ENCODE measurements around the gene GPR3.
A peak's percentile ranks its signal among the peaks of the same experiment; 100 is the strongest.
"Not testable (repeated sequence)": the region's sequence is repeated elsewhere in the genome, so short reads cannot be mapped to it uniquely, and the experiment has no call there.

Gene GPR3

DNA sequence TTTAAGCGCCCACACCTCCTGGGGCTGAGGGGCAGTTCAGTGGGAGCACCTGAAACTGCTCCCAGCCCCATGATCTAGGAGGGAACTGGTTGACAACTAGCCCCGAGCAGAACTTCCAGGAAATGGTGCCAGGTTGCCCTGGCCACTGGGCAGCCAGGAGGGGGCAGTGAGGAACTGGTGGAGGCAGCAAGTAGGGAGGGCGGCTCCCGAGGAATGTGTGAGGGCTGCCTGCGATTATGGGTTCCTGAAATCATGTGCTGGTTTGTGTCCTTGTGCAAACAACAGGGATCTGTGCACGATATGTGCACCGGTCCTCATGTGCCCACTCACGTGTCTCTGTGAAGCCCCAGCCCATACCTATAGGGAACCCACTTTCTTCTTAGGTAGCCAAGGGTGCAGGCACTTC lies 9.9 kb downstream of the GPR3 start:
- no peak for DNase-seq

DNA sequence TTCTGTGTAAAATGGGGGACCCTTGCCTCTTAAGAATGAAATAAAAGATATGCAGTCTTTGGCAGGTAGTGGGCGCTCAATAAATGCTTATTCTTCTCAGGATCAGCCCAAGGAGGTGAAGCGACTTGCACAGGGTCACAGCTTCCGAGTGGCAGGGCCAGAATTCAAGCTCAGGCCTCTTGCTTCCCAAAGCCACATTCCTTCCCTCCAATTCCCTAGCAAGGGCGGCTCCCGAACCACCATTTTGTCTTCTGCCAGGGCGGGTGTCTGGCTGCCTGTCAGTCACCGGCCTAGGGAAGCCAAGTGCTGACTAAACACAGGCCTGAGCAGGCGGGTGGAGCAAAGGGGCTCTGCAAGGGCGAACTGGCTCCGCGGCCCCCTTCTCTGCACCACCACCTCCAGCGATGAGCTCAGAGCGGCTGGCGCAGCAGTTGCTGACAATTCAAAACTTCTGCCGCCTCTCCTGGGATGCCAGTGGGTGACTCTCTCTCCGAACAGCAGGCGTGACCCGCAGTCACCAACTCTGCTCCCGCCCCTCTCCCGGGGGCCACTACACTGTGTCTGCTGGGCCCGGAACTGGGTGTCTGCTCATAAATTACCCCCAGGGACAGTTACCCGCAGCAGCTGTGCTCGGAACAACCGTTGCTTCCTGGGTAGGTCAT lies 10.8 kb downstream of the GPR3 start:
- DNase-seq: no peak

DNA sequence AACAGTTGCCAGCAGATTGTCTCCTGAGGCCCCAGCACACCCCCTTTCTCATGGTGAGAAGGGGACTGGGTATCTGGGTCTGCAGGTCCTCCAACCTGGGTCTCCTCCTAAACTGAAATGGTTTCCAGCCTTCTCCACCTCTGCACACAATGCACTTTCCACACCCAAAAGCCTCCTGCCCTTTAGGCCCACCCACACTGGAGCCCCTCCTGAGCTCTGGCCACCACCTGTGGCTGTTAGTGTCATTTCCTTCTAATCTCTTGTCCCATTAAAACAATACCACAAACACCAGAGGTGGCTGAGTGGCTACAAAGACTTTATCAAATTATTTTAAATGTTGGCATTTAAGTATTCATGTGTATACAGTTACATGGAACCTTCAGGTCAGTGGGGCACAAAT lies 11.5 kb downstream of the GPR3 start:
- DNase-seq: no peak

DNA sequence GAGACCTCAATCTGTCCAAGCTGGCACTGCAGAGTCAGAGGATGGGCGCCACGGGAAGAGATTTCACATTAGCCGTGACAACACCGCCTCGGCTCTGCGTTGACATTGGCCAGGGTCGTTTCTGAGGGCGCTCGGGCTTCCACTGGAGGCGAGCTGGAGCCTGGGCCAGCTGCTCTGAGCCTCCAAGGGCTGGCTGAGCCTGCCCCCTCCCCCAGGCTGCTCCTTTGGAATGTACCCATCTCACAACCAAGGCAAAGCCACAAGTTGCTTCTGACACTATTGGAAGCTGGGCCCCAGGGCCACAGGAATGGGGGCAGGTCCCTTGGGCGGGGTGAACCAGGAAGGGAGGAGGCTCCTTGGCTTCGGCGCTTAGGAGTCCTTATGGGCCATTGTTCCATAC lies 12.7 kb downstream of the GPR3 start:
- DNase-seq: no peak

DNA sequence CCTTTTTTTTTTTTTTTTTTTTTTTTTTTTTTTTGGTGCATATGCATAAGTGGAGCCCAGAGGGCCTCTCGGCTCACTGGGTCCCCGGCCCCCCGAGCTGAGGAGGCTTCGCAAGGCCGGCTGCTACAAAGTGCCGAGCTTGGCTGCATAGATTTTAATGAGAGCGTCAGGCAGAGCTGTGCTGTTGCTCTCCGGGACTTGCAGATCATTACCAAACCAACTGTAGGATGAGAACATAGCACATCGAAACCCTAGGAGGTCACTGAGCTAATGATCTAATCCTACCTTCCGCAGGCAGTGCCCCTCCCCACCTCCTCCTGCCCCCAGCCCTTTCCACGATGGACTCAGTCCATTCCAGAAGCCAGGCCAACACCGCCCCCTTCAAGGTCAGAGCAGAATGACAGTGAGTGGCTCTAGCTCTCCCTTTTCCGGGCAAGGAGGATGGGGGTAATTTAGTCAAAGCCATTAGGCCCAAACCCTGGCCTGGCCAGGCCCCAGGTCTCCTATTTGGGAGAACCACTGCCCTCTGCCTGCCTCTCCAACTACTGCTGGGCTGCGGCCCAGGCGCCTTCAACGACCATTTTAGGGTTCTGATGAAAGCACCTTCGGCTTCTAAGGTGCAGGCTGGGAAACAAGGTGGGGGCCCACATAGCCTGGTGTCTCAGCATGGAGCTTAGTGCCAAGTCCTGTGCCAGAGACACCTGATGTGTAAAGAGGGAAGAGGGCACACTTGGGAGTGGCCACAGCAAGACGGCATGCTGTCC lies 13.4 kb downstream of the GPR3 start:
- DNase-seq: not testable (repeated sequence)

DNA sequence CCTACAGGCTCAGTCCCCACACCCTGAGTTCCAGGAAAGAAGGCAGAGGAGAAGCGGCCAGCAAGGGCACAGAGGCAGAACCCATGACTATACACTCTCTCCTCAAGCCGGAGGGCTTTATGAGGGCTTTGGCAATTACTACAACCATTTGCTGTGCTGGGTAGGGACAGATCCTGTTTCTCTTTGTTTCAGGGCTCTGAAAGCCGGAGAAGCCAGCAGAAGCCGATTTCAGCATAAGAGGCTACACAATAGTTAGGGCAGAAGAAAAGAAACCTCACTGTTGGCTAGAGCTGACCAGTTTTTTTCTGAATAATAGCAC lies 13.9 kb downstream of the GPR3 start:
- DNase-seq: no peak

DNA sequence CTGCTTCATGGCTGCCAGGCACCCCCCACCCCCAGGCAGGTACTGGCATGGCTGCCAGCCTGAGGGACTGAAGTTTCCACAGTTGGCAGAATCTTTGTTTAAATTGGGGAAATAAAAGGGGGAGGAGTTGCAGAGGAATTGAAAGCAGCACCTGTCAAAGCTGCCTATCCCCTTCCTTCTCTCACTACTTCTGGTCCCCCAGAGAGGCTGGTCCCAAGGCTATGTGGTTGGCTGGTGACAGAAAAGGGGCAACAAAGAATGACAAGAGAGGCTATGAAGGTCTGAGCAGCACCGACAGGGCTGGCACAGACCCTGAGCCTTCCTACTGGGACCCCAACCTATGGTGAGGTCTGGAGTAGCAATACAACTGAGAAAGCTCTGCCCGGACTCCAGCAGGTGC lies 14.4 kb downstream of the GPR3 start:
- not testable (repeated sequence) for DNase-seq

DNA sequence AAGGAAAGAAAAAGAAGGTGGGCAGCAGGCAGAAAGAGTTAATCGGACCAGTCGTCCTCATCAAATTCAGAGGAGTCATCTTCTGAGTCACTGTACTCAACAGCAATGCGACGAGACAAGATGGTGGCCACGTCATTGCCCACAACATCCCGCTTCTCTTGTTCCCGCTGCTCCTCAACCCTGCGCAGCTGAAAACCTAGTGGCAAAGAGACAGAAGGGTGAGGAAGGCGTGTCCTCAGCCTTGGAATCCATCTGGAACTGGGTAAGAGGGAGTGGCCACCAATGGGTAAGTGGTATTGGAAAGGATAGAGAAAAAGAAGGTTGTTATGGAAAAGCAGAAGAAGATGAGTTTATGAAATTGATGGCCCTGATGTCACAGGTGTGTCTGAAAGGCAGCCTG lies 15.7 kb downstream of the GPR3 start:
- no peak for DNase-seq

DNA sequence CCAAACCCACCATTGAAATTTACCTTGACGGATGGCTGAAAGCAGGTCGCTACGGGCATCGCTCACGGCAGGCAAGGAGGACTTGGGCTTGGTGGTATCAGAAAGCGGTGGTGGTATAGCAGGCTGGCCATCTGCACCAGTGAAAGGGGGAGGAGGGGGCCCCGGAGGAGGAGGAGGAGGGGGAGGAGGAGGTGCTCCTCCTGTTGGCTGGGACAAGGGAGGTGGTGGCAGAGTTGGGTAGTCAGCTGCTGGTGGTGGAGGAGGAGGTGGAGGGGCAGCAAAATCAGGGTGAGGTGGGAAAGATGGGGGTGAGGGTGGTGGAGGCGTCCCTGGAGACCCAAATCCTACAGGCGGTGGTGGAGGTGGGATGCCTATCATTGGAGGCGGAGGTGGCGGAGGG lies 17.2 kb downstream of the GPR3 start:
- no peak for DNase-seq

DNA sequence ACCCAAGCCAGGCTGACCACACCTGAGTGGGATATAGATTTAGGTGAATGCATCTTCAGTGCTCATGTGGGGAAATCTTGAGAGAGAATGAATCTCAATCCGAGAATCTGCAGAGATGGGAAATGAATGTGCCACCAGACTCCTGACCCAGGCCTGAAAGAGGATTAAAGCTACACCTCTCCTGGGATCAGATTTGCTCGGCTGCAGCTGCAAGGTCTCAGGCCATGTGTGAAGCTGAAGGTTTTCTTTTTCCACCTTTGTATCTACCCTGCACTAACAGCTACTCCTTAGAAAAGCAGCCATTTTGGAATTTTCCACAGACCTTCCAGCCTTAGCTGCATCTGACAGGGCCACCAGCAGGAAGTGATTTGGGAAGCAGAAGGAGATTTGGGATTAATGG lies 18.3 kb downstream of the GPR3 start:
- DNase-seq: no peak

DNA sequence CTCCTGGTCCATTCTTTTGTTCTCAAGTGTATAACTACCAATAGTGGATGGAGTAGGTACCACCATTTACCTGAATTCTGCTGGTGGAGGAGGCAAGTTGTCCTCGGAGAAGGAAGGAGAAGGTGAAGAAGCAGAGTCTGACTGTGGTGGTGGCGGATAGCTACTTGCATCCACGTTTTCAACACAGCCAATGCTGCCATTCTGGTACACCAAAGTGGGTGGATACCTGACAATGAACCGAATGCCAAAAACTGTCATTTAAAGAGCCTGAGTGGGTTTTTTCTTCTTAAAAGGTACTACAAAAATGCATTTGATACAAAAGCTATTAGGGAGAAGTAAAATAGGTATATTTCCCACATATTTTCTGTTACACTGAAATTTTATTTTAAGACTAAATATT lies 20.1 kb downstream of the GPR3 start:
- DNase-seq: no peak

DNA sequence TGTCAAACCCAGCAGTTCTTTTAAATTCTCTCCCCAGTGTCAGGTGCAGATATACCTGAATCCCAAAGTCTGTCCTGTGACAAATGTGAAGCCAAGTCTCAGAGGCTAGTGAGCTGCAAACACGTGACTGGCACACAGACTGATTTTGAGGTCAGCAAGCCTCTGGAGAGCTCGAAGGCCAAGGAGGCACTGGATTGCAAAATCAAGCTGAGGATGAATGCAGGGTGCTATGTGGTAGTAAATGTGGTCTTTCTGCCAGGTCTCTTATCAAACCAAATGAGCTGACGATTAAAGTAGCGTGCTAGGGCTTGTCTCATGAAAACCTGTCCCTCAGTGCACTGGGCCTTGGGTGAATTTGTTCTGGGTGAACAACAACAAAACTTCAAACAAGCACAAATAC lies 20.6 kb downstream of the GPR3 start:
- DNase-seq: no peak

DNA sequence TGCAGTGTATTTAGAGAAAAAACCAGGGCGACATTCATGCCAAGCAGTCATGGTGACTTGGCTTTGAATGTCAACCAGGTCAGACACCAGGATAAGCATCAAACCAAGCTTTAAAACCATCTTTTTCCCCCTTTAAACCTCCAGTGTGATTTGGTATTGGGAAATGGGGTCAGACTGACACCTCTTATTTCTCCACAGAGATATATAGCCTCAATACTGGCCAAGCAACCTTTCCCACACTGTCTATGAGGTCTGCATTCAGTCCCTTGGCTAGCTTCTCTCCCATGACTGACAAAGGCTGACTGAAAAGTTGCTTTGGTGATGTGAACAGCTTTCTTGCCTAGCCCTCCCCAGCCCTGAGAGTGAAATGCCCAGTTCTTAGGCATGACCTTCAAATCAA lies 21.7 kb downstream of the GPR3 start:
- no peak for DNase-seq

DNA sequence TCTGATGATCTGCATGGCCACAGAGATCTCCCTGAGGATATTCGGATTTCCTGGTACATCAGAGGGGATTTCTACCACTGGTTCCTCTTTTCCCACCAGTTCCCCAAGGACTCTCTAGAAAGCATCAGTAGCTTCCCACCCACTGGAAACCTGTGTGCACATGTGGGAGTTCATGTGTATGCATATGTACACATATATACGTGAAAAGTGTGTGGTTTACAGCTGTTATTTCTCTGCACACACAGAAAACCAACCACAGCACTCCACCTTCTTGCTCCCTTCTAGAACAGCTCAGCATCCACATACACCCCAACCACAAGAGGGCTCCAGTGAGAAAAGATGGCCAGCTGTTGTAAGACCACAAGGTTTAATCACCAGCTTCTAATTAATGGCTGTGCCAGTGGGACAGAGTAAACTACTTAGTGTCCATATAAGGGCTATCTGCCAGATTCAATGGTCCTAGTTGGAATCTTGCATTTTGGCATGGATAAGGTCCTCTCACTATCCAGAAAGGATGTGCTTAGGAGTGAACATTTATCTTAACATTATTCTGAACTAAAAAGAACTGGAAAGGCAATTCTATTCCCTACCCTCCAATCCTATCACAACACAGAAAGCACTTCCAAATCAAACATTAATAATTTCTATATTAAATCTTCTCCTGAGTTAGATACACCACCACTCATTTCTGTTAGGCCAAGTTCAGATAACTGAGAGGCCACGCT lies 24.1 kb downstream of the GPR3 start:
- peak; percentile 40 to 55 for DNase-seq

DNA sequence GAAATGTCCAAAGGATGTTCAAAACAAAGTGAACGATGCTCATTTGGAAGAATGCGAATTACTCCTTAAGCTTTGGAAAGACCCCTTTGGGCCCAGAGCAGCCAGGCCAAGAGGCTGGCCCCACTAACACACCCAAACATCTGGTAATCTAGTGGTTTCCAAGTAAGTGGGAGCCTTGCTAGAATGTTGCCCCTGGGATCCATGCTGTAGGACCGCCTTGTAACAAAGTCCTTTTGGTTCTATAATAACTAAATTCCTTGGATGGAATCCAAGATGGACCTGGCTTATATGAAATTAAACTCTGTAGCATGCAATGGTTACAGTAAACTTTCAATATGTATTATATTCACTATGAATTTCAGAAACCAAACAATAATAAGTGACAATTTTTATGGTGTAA lies 25.3 kb downstream of the GPR3 start:
- DNase-seq: no peak

DNA sequence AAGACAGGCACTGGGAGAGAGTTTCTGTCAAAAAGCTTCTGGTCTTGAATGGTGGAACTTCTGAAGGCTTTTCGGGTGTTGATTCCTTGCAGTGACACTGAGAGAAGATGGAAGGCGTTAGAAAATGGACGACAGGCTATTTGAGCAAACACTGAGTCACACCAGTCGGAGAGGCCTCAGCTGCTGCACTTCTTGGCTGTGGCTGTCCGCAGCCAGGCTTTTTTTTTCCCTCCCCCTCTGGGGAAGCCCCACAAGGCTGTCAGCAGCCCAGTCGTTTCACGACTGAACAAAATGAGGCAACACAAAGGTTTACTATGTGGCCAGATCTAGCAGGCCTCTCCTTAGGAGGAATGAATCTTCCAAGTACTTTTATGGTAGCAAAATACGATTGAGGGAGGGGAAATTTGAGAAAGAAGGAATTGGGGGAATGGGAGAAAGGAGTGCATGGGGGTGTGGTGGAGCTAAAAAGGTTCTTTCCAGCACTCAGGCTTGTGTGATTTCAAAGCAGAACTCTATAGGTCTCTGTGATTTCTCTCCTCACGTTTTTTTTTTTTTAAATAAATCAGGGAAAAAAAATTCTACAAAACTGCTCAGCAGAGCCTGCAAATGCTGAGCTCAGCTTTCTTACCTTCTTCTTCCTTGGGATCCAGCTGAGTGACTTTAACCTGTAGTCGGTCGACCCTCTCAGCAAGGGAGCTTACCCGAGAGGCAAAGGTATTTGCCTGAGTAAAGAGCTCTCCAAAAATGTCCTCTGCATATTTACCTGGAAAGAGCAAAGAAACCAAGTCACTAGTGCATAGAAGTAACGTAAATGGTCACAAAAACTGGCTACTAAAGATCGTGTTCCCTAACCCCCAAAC lies 26.1 kb downstream of the GPR3 start:
- peak; percentile 48 to 59 for DNase-seq

DNA sequence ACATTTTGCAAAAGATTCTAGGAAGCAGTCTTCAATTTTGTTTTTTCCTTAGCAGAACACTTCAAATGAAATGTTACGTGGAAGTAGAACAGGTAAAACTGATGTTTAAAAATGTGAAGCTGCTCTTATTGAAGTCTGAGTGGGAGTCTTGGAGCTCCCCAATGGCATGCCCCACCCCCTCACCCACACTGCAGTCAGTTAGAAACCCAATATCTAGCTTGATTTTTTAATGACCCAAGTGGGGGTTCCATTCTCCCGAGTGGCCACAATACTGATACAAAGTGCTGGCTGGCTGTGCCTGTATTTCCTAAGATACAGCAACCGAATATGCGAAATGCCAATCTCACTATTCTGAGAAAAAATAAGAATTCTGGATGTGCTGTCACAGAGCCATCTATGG lies 31.3 kb downstream of the GPR3 start:
- DNase-seq: no peak

DNA sequence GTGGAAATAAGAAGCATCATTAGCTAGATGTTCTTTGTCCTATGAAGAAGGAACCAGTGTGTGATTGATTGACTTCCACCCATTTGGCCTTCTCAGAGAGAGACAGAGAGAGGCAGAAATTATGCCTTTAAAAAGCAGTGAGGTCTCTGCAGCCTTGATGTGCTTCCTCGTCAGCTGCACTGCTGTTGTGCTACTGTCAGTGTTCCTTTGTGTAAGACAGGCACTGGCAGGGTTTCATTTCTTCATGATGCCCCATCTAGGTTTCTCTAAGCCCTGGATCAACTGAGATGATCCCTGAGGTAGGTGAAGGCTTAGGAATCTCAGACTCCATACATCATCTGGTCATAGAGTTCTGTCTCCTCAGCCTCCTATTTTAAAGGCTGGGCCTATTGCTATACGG lies 34.9 kb downstream of the GPR3 start:
- DNase-seq: no peak

DNA sequence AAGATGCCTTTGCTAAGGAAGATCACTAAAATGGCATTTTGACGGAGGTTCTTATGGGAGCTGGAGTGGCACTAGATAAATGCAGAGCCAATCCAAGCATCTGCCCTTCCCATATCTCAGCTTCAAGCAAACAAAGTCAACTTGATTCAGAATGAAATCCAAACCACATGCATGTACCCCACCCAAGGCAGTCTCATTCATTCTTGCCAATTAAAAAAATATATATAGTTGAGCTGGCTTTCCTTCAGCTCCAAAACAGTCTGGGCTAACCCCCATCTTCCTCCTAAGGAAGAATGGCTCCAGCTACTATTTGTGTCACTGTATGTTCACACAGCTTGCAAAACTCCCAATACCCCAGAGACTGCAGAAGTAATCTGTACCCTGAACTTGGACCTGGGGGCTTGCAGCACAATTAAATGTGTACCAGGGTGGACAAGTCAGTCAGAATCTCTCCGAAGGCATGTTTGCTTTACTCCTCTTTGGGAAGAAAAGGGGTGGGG lies 35.4 kb downstream of the GPR3 start:
- DNase-seq: no peak

DNA sequence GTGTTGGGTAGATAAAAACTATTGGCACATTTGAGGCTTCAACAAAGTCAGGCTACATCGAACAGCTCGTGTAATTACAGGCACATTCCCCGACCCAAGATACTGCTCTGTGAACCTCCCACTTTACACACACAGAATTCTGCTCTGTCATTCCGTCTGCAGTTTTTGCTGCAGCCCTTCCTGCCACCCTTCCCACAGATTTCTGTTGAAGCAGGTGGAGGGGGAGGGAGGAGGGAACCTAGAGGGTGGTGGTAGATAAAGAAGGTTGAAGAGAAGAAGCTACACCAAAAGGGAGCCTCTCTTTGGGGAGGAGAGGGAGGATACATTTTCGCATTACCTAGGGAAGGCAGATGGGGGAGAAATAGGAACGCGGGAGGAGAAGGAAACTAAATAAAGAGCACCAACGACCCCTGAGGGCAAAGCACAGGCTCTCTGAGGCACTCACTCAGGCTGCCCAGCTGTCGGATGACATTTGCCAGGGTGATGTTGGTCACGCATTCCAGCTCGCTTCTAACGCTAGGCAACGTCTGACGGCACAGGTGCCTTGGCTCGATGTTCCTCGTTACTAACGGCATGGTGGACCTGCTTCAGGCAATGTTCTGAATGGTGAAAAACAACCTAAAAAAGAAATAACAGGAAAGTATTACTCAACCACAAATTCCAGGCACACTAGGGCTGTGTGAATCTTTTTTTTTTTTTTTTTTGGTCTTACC lies 36.0 kb downstream of the GPR3 start:
- no peak for DNase-seq

DNA sequence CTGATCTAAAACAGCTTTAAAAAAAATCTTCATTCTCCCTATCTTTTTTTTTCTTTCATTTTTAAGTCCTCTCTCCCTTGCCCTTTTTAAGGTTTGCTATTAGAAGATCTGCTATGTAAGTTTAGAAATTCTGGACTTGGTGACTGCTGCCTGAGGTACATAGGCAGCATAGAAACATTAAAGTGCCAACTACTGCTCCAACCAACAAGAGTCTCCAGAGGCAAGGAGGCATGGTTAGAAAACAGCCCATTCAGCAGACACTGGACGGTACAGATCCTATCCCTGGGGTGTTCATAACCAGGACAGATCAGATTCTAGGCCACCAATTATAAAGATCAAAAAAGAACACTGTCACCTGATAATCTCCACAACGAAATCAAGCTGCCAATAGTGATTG lies 36.6 kb downstream of the GPR3 start:
- DNase-seq: no peak

DNA sequence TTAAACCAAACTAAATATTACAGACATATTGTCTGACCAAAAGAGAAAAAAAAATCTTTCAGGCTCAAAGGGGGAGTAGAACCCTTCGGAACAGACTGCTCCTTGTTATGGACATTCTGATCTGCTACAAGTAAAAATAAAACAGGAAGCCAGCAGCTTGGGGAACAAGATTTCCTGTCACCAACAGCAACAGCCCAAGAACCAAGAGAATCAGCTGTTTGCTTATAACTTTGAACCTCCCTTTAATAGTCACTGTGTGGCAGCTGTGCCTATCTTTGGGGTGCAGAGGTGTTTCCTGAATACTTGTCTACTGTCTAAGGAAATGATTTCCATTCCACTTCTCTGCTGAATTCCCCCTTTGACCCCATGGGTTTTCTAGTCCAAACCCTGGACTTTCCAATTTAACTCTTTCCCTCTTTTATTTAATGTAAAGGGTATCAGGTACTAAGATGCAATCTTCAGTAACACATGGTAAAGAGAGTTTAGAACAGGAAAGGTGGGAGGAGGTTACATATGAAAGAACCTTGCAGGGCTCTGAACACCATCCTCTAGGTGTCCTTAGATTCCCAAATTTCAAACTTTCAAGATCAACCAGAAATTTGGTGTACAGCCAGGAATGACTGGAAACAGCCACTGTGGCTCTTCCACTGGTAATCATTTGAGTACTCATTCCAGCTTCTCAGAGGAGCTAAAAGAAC lies 38.6 kb downstream of the GPR3 start:
- DNase-seq: no peak

All from stimulated activated CD4-positive, alpha-beta T cell treated with anti-CD3 and anti-CD28 coated beads, Interleukin-2, amount 100 ng/mL, for 48 hours (primary cell).